H9 (cell line): ENCODE results near the gene GNA12. TPM values are rescaled to one million over a fixed set of nuclear protein-coding genes. Genes with fewer than 3 reads are reported as not detected.

Source experiments
- DNase-seq: peaks from one replicate; pipeline ENCODE4 v3.0.0-alpha.2; 2017
- H2AFZ ChIP-seq: one replicate; pipeline ENCODE4 v1.6.1; 2013; ENCODE audit warnings: mild to moderate bottlenecking, low read length, control low read depth, moderate library complexity
- H2AK5ac ChIP-seq: 2 replicates; pipeline ENCODE4 v1.6.1; 2013; ENCODE audit warnings: low read length, control low read depth, mixed read lengths; ENCODE audit not compliant: insufficient read length
- H2BK120ac ChIP-seq: one replicate; pipeline ENCODE4 v1.6.1; 2013; ENCODE audit warnings: low read depth, mild to moderate bottlenecking, low read length, control low read depth, inconsistent platforms; ENCODE audit not compliant: poor library complexity, severe bottlenecking
- H2BK12ac ChIP-seq: 2 replicates; pipeline ENCODE4 v1.6.1; 2013; ENCODE audit warnings: low read length, control low read depth, mixed read lengths, low read depth; ENCODE audit not compliant: insufficient read length
- H2BK15ac ChIP-seq: 2 replicates; pipeline ENCODE4 v1.6.1; 2013; ENCODE audit warnings: low read depth, low read length, control low read depth
- H2BK20ac ChIP-seq: one replicate; pipeline ENCODE4 v1.6.1; 2013; ENCODE audit warnings: low read depth, mild to moderate bottlenecking, low read length, control low read depth, inconsistent platforms; ENCODE audit not compliant: poor library complexity, severe bottlenecking
- H2BK5ac ChIP-seq: 2 replicates; pipeline ENCODE4 v1.6.1; 2013; ENCODE audit warnings: low read length, control low read depth, mixed read lengths; ENCODE audit not compliant: insufficient read length
- H3K14ac ChIP-seq: 2 replicates; pipeline ENCODE4 v1.6.1; 2013; ENCODE audit warnings: low read length, control low read depth; ENCODE audit not compliant: insufficient read depth
- H3K18ac ChIP-seq: 2 replicates; pipeline ENCODE4 v1.6.1; 2013; ENCODE audit warnings: low read depth, mild to moderate bottlenecking, mixed read lengths, low read length, control low read depth; ENCODE audit not compliant: insufficient read length
- H3K23ac ChIP-seq: 2 replicates; pipeline ENCODE4 v1.6.1; 2013; ENCODE audit warnings: low read length, control low read depth, mixed read lengths, low read depth; ENCODE audit not compliant: insufficient read length
- H3K23me2 ChIP-seq: 2 replicates; pipeline ENCODE4 v1.6.1; 2013; ENCODE audit warnings: low read depth, mild to moderate bottlenecking, mixed read lengths, low read length, control low read depth; ENCODE audit not compliant: insufficient read length, poor library complexity, severe bottlenecking
- H3K27ac ChIP-seq: 2 replicates; pipeline ENCODE4 v1.5.1; 2013; ENCODE audit warnings: low read length, control low read depth, mixed read lengths, low read depth; ENCODE audit not compliant: insufficient read length
- H3K27me3 ChIP-seq: 2 replicates; pipeline ENCODE4 v1.6.1; 2013; ENCODE audit warnings: low read length, control low read depth, inconsistent platforms; ENCODE audit not compliant: insufficient read depth
- H3K4ac ChIP-seq: 2 replicates; pipeline ENCODE4 v1.6.1; 2013; ENCODE audit warnings: low read depth, mild to moderate bottlenecking, control low read depth, inconsistent platforms, low read length, moderate library complexity
- H3K4me1 ChIP-seq: 2 replicates; pipeline ENCODE4 v1.6.1; 2013; ENCODE audit warnings: low read length, control low read depth, inconsistent platforms; ENCODE audit not compliant: insufficient read depth
- H3K4me2 ChIP-seq: 2 replicates; pipeline ENCODE4 v1.6.1; 2013; ENCODE audit warnings: low read length, control low read depth, mixed read lengths; ENCODE audit not compliant: insufficient read length, insufficient read depth
- H3K56ac ChIP-seq: 2 replicates; pipeline ENCODE4 v1.6.1; 2013; ENCODE audit warnings: low read depth, mild to moderate bottlenecking, mixed read lengths, low read length, control low read depth; ENCODE audit not compliant: insufficient read length
- H3K79me1 ChIP-seq: 2 replicates; pipeline ENCODE4 v1.6.1; 2013; ENCODE audit warnings: low read depth, mild to moderate bottlenecking, moderate library complexity, low read length, control low read depth, inconsistent platforms; ENCODE audit not compliant: insufficient read depth, poor library complexity, severe bottlenecking
- H3K79me2 ChIP-seq: 2 replicates; pipeline ENCODE4 v1.6.1; 2013; ENCODE audit warnings: low read length, control low read depth, inconsistent platforms; ENCODE audit not compliant: insufficient read depth
- H3K9ac ChIP-seq: 2 replicates; pipeline ENCODE4 v1.6.1; 2013; ENCODE audit warnings: low read length, control low read depth, mixed read lengths; ENCODE audit not compliant: insufficient read length; ENCODE audit errors: extremely low read depth
- H3K9me3 ChIP-seq: one replicate; pipeline ENCODE4 v1.6.1; 2013; ENCODE audit warnings: low read depth, low read length, inconsistent platforms; ENCODE audit not compliant: control insufficient read depth
- H3T11ph ChIP-seq: one replicate; pipeline ENCODE4 v1.6.1; 2013; ENCODE audit warnings: mild to moderate bottlenecking, low read length, control low read depth, inconsistent platforms
- H4K20me1 ChIP-seq: one replicate; pipeline ENCODE4 v1.6.1; 2013; ENCODE audit not compliant: control insufficient read depth, insufficient read length, insufficient read depth
- H4K5ac ChIP-seq: 2 replicates; pipeline ENCODE4 v1.6.1; 2013; ENCODE audit warnings: low read depth, mild to moderate bottlenecking, mixed read lengths, low read length, control low read depth; ENCODE audit not compliant: insufficient read length
- H4K8ac ChIP-seq: replicated peaks from 2 replicates; pipeline ENCODE4 v1.6.1; 2013; ENCODE audit warnings: low read length, control low read depth, mixed read lengths, low read depth; ENCODE audit not compliant: insufficient read length
- H4K91ac ChIP-seq: 2 replicates; pipeline ENCODE4 v1.6.1; 2013; ENCODE audit warnings: low read depth, mild to moderate bottlenecking, moderate library complexity, mixed read lengths, low read length, control low read depth; ENCODE audit not compliant: insufficient read length
- H3K27ac Mint-ChIP-seq, 3 experiments: 2 replicates in 2 of 3; 3 replicates in 1 of 3; pipeline ENCODE4 v1.8.0; 2020 to 2021; ENCODE audit warnings: mixed read lengths in 3 of 3, mild to moderate bottlenecking in 1 of 3, moderate library complexity in 1 of 3
- H3K27me3 Mint-ChIP-seq: 2 replicates; pipeline ENCODE4 v1.8.0; 2021; ENCODE audit warnings: low read depth, mild to moderate bottlenecking, moderate library complexity, mixed read lengths
- H3K36me3 Mint-ChIP-seq, 3 experiments: 2 replicates in 2 of 3; 3 replicates in 1 of 3; pipeline ENCODE4 v1.8.0; 2020 to 2021; ENCODE audit warnings: low read depth in 3 of 3, mixed read lengths in 3 of 3; ENCODE audit not compliant: insufficient read depth in 1 of 3
- H3K4me1 Mint-ChIP-seq, 2 experiments: 2 replicates each; pipeline ENCODE4 v1.8.0; 2020; ENCODE audit warnings: mixed read lengths in 2 of 2
- H3K4me3 Mint-ChIP-seq, 2 experiments: 2 replicates in 1 of 2; 3 replicates in 1 of 2; pipeline ENCODE4 v1.8.0; 2020 to 2021; ENCODE audit warnings: mild to moderate bottlenecking in 2 of 2, mixed read lengths in 2 of 2, moderate library complexity in 1 of 2
- H3K9me3 Mint-ChIP-seq, 2 experiments: 2 replicates in 1 of 2; 3 replicates in 1 of 2; pipeline ENCODE4 v1.8.0; 2020; ENCODE audit warnings: mild to moderate bottlenecking in 2 of 2, mixed read lengths in 2 of 2, moderate library complexity in 1 of 2
- WGBS: extraction: QIAGEN DNeasy Blood & Tissue Kit; methylation state at CpG from one replicate; pipeline ENCODE4 v1.1.7; 2013; ENCODE audit warnings: missing lambda C conversion rate, low lambda C conversion rate, mixed read lengths; ENCODE audit not compliant: insufficient read length; ENCODE audit errors: extremely low coverage; 5-methylcytosine and 5-hydroxymethylcytosine counted together
- total RNA-seq: library from RNA; stranded (reverse); gene quantifications from 2 replicates; pipeline ENCODE4 v1.2.1, GENCODE V29; 2021
- TF ChIP-seq, protein P1 (sequence below): fragments of 200-600 bp; sonication (generic); conservative IDR thresholded peaks from 3 replicates; pipeline ENCODE4 v1.8.0; 2021; ENCODE audit warnings: antibody characterized with exemption, mild to moderate bottlenecking

The GNA12 gene
- total RNA-seq, 1 experiment from 2014 or later = 60.2 TPM

DNA sequence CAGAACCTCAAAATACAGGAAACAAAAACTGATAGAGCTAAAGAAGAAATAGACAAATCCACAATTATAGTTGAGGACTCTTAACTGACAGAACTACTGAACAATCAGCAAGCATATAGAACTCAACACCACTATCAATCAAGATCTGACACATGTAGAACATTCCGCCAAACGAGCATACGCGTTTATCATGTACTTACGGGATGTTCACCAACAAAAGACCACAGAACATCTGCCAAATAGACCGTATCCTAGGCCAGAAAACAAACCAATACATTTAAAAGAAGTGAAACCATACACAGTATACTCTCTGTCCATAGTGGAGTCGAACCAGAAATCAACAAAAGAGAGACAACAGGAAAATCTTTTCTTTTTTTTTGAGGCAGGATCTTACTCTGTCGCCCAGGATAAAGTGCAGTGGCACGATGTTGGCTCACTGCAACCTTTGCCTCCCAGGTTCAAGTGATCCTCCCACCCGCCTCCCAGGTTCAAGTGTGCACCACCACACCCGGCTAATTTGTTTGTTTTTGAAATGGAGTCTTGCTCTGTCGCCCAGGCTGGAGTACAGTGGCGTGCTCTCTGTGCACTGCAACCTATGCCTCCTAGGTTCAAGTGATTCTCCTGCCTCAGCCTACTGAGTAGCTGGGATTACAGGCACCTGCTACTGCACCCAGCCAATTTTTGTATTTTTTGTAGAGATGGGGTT, 5.1 kb downstream of the GNA12 start:
- H3K27ac ChIP-seq = no peak overlapping the region
- peaks cover 37 to 47% of the 10 kb centered on the region in 2 experiments for H3K4me1 Mint-ChIP-seq

More for the DNA sequence above, 5.1 kb downstream of the GNA12 start:
- Histone ChIP-seq H2AFZ (no peak overlapping the region), H3K23ac (no peak overlapping the region), H3K4me1 (peaks cover 4% of the 10 kb centered on the region), H2BK120ac (no peak overlapping the region), H3K4me2 (no peak overlapping the region), H2BK15ac (no peak overlapping the region), H3K9ac (no peak overlapping the region), H3K79me1 (peaks cover 16% of the 10 kb centered on the region), H3K4ac (no peak overlapping the region), H3K79me2 (peaks cover 62% of the 10 kb centered on the region), H4K8ac (no peak overlapping the region), H4K20me1 (no peaks in the 10 kb centered on the region), H3K27me3 (no peaks in the 10 kb centered on the region), H3K56ac (no peak overlapping the region), H3K9me3 (no peaks in the 10 kb centered on the region), H2BK12ac (no peak overlapping the region), H2BK20ac (no peak overlapping the region), H4K91ac (no peak overlapping the region), H3K18ac (no peak overlapping the region), H3K14ac (no peak overlapping the region), H3K23me2 (no peaks in the 10 kb centered on the region), H3T11ph (no peak overlapping the region), H2AK5ac (no peak overlapping the region), H4K5ac (no peak overlapping the region), H2BK5ac (no peak overlapping the region)
- DNase-seq = no peak
- no CpG with 5 or more reads among the region's 13 CpGs for WGBS
- Mint-ChIP-seq H3K27ac (peak overlapping the region in 2 of 3 experiments; percentile 0 to 40; a peak in 1 of 7 replicates), H3K27me3 (no peaks in the 10 kb centered on the region), H3K4me3 (peak overlapping the region in 1 of 2 experiments; percentile 29; a peak in 1 of 5 replicates), H3K9me3 (no peaks in the 10 kb centered on the region), H3K36me3 (peaks cover 29 to 66% (median 57%) of the 10 kb centered on the region in 3 experiments)
- TF ChIP-seq, protein P1, sequence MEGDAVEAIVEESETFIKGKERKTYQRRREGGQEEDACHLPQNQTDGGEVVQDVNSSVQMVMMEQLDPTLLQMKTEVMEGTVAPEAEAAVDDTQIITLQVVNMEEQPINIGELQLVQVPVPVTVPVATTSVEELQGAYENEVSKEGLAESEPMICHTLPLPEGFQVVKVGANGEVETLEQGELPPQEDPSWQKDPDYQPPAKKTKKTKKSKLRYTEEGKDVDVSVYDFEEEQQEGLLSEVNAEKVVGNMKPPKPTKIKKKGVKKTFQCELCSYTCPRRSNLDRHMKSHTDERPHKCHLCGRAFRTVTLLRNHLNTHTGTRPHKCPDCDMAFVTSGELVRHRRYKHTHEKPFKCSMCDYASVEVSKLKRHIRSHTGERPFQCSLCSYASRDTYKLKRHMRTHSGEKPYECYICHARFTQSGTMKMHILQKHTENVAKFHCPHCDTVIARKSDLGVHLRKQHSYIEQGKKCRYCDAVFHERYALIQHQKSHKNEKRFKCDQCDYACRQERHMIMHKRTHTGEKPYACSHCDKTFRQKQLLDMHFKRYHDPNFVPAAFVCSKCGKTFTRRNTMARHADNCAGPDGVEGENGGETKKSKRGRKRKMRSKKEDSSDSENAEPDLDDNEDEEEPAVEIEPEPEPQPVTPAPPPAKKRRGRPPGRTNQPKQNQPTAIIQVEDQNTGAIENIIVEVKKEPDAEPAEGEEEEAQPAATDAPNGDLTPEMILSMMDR = no peak
